Activated CD8-positive, alpha-beta memory T cell treated with anti-CD3 and anti-CD28 coated beads for 36 hours (primary cell): ENCODE measurements around the gene TMEM150C. TPM values are rescaled to one million over a fixed set of nuclear protein-coding genes. Genes with fewer than 3 reads are reported as not detected.

Experiments used
- CTCF ChIA-PET: fragments of 350-600 bp; sonication (Branson Sonifier 250); formaldehyde crosslinking; loops from one replicate; lab custom pipeline; 2021; ENCODE audit warnings: antibody characterized with exemption; lab: Charles Lee
- POLR2A ChIA-PET: fragments of 350-600 bp; sonication (Branson Sonifier 250); formaldehyde crosslinking; loops from one replicate; lab custom pipeline; 2021; ENCODE audit warnings: antibody characterized with exemption; lab: Charles Lee
- total RNA-seq, 2 experiments: library from RNA; stranded (reverse); gene quantifications; one replicate each; pipeline ENCODE4 v1.2.3, GENCODE V29; 2021

TMEM150C gene
- total RNA-seq, 2 experiments from 2014 or later = not detected

GRCh38 chr4:82439088-82439487 is 122.7 kb downstream of the TMEM150C start:
- POLR2A ChIA-PET = interaction anchor here (1.3 kb wide), 1 partner anchor 65 kb away, joined by 4 read pairs; the partner anchor contains the start of gene HNRNPD

GRCh38 chr4:82437285-82438005 is 124.3 kb downstream of the TMEM150C start:
- ChIA-PET CTCF (interaction anchor here (1.0 to 1.4 kb wide), 2 partner anchors 8 to 361 kb away, joined by 3 read pairs; partner anchors contain the start of gene SCD5), POLR2A (interaction anchor here (0.6 kb wide), 1 partner anchor 28 kb away, joined by 6 read pairs; no protein-coding TSS in a partner anchor)

More at GRCh38 chr4:82439088-82439487, 122.7 kb downstream of the TMEM150C start:
- CTCF ChIA-PET = interaction anchor here (1.4 kb wide), 1 partner anchor 10 kb away, joined by 3 read pairs; no protein-coding TSS in a partner anchor

- POLR2A ChIA-PET = interaction anchor here (0.6 kb wide), 1 partner anchor 27 kb away, joined by 6 read pairs; no protein-coding TSS in a partner anchor
- CTCF ChIA-PET = interaction anchor here (0.6 to 1.0 kb wide), 4 partner anchors 15 to 362 kb away, joined by 3 to 4 read pairs (median 4); partner anchors contain the start of gene SCD5
These were observed 125.0 kb downstream of the TMEM150C start for GRCh38 chr4:82436780-82437179.

- ChIA-PET CTCF (interaction anchor here (0.6 to 0.7 kb wide), 2 partner anchors 16 to 26 kb away, joined by 3 to 4 read pairs; no protein-coding TSS in a partner anchor), POLR2A (no interaction called here)
These were observed 125.7 kb downstream of the TMEM150C start for GRCh38 chr4:82436130-82436529.

GRCh38 chr4:82434949-82435348 is 126.8 kb downstream of the TMEM150C start:
- CTCF ChIA-PET = no interaction called here
- POLR2A ChIA-PET = interaction anchor here (1.0 kb wide), 1 partner anchor 21 kb away, joined by 3 read pairs; no protein-coding TSS in a partner anchor

GRCh38 chr4:82433791-82434190 is 128.0 kb downstream of the TMEM150C start:
- CTCF ChIA-PET = no interaction called here
- POLR2A ChIA-PET = no interaction called here

Other genes starting within 250 kb of the TMEM150C start
- gene HNRNPD, start 188.0 kb downstream of the TMEM150C start, total RNA-seq = 100 to 1,000 TPM; 482 to 488 TPM
- 100 to 1,000 TPM; 390 to 407 TPM for gene HNRNPDL, start 131.5 kb downstream of the TMEM150C start, total RNA-seq
- gene ENOPH1, start 131.4 kb downstream of the TMEM150C start, total RNA-seq = 10 to 100 TPM; 67.7 to 71.9 TPM
- gene SCD5, start 236.8 kb upstream of the TMEM150C start, total RNA-seq = 1 to 10 TPM; 7.0 to 7.1 TPM